ENCODE measurements around the gene SQSTM1. TPM values are rescaled to one million over a fixed set of nuclear protein-coding genes. Genes with fewer than 3 reads are reported as not detected.

SQSTM1 gene
- total RNA-seq, 1 donor from 2014 or later, result 97.0 TPM

DNA sequence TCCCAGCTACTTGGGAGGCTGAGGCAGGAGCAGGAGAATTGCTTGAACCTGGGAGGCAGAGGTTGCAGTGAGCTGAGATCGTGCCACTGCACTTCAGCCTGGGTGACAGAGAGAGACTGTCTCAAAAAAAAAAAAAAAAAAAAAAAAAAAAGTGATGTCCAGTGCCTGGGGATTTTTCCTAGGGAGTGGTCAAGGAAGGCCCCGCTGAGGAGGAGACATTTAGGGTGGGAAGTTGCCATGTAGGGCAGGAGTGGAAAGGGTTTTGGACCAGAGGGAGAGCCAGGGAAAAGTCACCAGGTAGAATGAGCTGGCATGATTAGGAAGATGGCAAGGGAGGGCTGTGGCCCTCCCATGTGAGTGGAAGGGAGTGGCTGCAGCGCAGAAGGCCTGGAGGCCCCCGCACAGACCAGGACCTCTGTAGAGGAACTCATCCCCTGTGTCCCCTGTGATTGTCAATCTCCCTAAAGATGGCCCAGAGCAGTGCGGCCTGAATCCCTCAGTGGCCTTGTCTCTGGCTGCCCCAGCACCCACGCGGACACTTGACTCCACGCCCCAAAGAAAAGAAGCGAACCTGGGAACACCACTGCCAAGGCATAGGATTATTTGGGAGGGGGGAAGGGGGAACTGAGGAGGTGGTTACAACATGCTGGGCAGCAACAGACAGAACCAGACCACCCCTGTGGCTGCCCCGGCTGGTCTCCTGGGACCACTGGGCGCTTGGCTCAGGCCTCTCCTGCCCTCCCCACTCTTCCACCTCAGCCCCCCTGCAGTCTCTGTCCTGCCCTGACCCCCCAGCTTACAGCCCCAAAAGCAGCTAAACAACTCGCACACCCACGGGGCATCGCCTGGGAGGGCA, 2.6 kb upstream of the SQSTM1 start:
- peaks cover 13% of the 10 kb centered on the region for H3K4me1 Mint-ChIP-seq (ENCODE audit: low read depth, unreplicated experiment)
- DNase-seq, result no peak
- H3K4me3 Mint-ChIP-seq (ENCODE audit: unreplicated experiment), result peak overlapping the region; percentile 75
- H3K27me3 Mint-ChIP-seq (ENCODE audit: unreplicated experiment), result peaks cover 11% of the 10 kb centered on the region
- TF ChIP-seq, protein P1, sequence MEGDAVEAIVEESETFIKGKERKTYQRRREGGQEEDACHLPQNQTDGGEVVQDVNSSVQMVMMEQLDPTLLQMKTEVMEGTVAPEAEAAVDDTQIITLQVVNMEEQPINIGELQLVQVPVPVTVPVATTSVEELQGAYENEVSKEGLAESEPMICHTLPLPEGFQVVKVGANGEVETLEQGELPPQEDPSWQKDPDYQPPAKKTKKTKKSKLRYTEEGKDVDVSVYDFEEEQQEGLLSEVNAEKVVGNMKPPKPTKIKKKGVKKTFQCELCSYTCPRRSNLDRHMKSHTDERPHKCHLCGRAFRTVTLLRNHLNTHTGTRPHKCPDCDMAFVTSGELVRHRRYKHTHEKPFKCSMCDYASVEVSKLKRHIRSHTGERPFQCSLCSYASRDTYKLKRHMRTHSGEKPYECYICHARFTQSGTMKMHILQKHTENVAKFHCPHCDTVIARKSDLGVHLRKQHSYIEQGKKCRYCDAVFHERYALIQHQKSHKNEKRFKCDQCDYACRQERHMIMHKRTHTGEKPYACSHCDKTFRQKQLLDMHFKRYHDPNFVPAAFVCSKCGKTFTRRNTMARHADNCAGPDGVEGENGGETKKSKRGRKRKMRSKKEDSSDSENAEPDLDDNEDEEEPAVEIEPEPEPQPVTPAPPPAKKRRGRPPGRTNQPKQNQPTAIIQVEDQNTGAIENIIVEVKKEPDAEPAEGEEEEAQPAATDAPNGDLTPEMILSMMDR (IDR thresholded peaks at IDR 0.05; ENCODE audit: partially characterized antibody, unreplicated experiment), result no peak
- peak overlapping the region; percentile 64 for H3K27ac Mint-ChIP-seq (ENCODE audit: unreplicated experiment)
- H3K36me3 Mint-ChIP-seq (ENCODE audit: unreplicated experiment), result peaks cover 4% of the 10 kb centered on the region
- peaks cover 12% of the 10 kb centered on the region for H3K9me3 Mint-ChIP-seq (ENCODE audit: unreplicated experiment)

DNA sequence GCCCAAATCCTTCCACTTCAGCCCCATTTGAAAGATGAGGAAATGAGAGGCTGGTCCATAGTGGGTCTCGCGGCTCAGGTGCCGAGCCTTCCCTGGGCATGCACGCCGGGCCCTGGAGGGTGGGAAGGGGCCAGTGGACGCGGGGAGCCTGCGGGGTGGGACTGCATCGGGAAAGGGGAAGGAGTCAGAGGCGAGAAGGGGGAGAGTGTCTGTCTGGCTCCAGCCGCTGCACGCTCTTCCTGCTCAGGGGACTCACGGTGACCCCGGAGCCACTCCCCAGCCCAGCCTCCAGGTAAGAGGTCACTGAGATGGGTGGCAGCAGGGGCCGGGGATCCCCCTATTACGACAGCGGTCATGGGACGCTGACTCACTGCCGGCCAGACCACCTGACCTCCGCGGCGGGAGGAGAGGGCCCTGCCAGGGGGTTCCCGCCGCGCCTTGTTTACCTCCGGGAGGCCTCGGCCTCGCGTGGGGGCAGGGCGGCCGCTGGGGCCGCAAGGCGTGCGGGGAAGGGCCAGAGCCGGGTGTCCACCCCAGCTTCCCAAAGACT, 1.9 kb upstream of the SQSTM1 start:
- Mint-ChIP-seq H3K27me3 (ENCODE audit: unreplicated experiment) (peaks cover 11% of the 10 kb centered on the region), H3K4me3 (ENCODE audit: unreplicated experiment) (peak overlapping the region; percentile 75), H3K36me3 (ENCODE audit: unreplicated experiment) (peaks cover 4% of the 10 kb centered on the region), H3K9me3 (ENCODE audit: unreplicated experiment) (peaks cover 13% of the 10 kb centered on the region), H3K4me1 (ENCODE audit: low read depth, unreplicated experiment) (peaks cover 15% of the 10 kb centered on the region), H3K27ac (ENCODE audit: unreplicated experiment) (peak overlapping the region; percentile 33)
- peak; percentile 74 for DNase-seq
- TF ChIP-seq, protein P1 (IDR thresholded peaks at IDR 0.05; ENCODE audit: partially characterized antibody, unreplicated experiment), result no peak

DNA sequence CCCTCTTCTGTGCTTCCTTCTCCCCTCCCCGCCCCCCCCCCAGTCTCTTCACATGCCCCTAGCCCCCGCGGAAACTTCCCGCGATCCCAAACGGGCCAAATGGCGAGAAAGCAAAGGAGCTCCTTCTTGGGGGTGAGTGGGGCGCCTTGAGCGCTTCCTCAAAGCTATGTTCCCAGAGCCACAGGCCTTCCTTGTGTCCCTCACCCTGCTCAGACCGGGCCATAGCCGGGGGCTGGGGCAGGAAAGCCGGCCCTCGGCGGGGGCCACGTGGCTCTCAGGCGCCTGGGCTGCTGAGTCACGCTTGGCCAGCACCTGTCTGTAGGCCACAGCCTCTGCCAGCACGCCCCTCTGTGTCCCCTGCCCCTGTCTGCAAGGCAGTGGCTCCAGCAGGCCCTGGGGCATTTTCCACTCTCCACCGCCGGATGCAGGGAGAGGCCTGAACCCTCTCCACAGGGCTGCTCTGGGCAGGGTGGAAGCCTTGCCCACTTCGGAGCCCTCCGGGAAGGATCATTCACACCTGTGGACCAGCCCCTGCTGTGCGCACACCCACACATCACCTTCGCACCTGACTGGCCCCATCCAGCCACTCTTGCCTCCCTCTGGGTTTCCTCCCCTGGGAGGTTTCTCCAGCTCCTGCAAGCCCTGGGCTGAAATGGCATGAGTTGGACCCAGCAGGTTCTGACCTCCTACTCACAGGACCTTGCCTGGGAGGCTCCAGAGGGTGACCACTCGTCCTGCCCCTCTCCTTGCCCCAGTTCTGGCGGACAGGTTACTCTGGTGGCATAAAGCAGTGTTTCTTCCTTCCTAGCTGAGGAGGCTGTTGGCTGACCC, 1.2 kb upstream of the SQSTM1 start:
- peak overlapping the region; percentile 57 for H3K4me3 Mint-ChIP-seq (ENCODE audit: unreplicated experiment)
- H3K4me1 Mint-ChIP-seq (ENCODE audit: low read depth, unreplicated experiment), result peaks cover 15% of the 10 kb centered on the region
- no peak overlapping the region for H3K27ac Mint-ChIP-seq (ENCODE audit: unreplicated experiment)
- peaks cover 13% of the 10 kb centered on the region for H3K9me3 Mint-ChIP-seq (ENCODE audit: unreplicated experiment)
- H3K27me3 Mint-ChIP-seq (ENCODE audit: unreplicated experiment), result peaks cover 11% of the 10 kb centered on the region
- peaks cover 4% of the 10 kb centered on the region for H3K36me3 Mint-ChIP-seq (ENCODE audit: unreplicated experiment)
- TF ChIP-seq, protein P1 (IDR thresholded peaks at IDR 0.05; ENCODE audit: partially characterized antibody, unreplicated experiment), result no peak
- DNase-seq, result peak; percentile 58

DNA sequence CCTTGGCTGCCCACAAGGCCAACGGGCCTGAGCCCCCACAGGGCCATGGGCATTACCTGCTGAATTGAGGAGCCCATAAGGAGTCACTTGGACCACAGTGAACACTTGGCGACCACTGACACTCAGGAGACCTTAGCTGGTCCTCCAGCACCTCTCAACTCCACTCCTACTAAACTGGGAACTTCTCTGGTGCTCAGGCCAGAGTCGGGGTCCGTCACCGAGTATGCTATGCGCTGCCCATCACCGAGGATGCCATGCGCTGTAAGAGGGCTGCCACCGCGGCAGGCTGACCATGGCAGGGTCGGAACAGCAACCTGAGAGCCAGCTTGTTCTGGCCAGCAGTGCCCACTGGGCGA, 600 bp upstream of the SQSTM1 start:
- Mint-ChIP-seq H3K4me3 (ENCODE audit: unreplicated experiment) (peak overlapping the region; percentile 57), H3K27me3 (ENCODE audit: unreplicated experiment) (peaks cover 13% of the 10 kb centered on the region), H3K4me1 (ENCODE audit: low read depth, unreplicated experiment) (peaks cover 18% of the 10 kb centered on the region), H3K9me3 (ENCODE audit: unreplicated experiment) (peaks cover 13% of the 10 kb centered on the region), H3K36me3 (ENCODE audit: unreplicated experiment) (peaks cover 4% of the 10 kb centered on the region), H3K27ac (ENCODE audit: unreplicated experiment) (no peak overlapping the region)
- TF ChIP-seq, protein P1 (IDR thresholded peaks at IDR 0.05; ENCODE audit: partially characterized antibody, unreplicated experiment), result no peak
- no peak for DNase-seq
